Fibroblast of pulmonary artery (primary cell): Measurements from ENCODE around the gene KRTAP10-10.

Source experiments
- DNase-seq: peaks from one replicate; pipeline ENCODE4 v3.0.0-alpha.2; 2010; ENCODE audit warnings: low read depth
- H3K4me3 ChIP-seq: replicated peaks from 2 replicates; pipeline ENCODE4 v1.5.1; 2011; ENCODE audit warnings: low read depth, mild to moderate bottlenecking, control low read depth, low read length, moderate library complexity
- CTCF ChIP-seq: IDR thresholded peaks from 2 replicates; pipeline ENCODE4 v1.5.1; 2011; ENCODE audit warnings: mild to moderate bottlenecking, control low read depth, low read length, inconsistent platforms; ENCODE audit errors: missing control alignments

The KRTAP10-10 gene

DNA sequence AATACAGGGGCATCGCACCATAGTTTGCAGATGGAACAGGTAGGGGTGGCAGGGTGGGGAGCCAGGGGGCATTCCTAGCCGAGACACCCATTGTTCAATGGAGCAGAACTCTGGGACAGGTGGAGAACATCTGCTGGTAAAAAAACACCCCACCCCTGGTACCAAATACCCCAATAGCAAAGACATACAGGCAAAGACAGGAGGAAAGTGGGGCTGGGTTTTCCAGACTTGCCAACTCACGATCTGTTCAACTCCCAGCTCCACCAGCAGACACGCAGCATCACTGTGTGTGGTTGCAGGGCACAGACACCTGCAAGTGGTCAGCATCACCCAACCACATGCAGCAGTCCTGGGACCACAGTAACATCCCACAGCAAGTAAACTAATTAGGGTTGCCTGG is 25.6 kb upstream of the KRTAP10-10 start:
- no peak overlapping the region for H3K4me3 ChIP-seq
- DNase-seq, result no peak
- no peak for TF ChIP-seq CTCF

GRCh38 chr21:44612029-44612486 is 25.1 kb upstream of the KRTAP10-10 start, which contains the start of gene KRTAP10-8:
TSS of gene KRTAP10-8 (plus strand) at chr21:44612079. CDS start at chr21:44612101, 22 bp downstream.
- TF ChIP-seq CTCF, result no peak
- no peak within 1 kb of the TSS for H3K4me3 ChIP-seq
- DNase-seq, result no peak

DNA sequence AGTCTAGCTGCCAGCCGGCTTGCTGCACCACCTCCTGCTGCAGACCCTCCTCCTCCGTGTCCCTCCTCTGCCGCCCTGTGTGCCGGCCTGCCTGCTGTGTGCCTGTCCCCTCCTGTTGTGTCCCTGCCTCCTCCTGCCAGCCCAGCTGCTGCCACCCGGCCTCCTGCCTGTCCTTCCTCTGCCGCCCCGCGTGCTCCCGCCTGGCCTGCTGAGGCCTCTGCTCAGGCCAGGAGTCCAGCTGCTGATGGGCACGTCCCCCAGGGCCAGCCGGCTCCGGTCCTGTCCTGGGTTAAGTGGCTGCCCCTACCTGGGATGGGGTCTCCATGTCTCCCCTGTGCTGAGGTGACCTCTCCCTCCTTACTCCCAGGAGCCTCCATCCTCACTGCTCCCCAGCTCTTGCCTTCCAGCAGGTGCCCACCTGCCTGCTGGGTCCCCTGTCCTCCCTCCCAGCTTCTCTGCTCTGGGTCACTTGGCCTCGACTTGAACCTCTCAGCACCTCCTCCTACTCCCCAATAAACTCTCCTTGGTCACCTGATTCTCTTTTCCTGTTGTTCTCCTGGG is 24.4 kb upstream of the KRTAP10-10 start:
- no peak overlapping the region for H3K4me3 ChIP-seq
- no peak for DNase-seq
- no peak for TF ChIP-seq CTCF

DNA sequence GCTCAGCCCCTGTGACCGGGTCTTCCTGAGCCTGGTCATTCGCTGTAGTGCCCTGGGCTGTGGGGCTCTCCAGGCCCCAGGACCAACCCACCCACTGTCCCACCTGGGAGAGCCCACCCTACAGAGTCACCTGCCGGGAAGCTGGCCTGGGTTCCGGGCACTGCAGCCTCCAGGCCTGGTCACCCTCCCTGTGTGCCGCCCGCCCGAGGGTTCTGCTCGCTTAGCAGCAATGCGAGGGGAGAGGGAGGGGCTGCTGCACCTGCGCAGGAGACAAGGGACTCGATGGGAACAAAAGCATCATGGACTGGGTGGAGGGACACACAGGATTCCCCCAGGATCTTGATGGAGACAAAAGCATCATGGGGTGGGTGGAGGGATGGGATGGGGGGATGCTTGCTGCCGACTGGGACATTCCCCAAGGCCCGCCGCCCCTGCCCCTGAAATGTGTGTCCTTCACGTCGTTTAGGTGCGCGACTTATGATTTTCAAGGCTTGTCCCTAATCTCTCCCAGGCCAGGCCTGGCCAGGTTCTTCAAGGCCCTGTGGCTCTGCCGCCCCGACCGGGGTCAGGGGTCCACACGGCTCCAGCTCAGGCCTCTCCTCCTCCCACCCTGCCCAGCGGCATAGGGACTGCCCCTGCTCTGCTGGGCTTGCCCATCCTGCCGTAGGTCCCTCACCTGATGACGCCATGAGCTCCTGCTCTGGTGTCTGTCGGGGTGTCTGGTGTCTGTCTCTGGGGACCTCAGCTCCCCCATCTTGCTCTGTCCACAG is 23.6 kb upstream of the KRTAP10-10 start:
- H3K4me3 ChIP-seq, result no peak overlapping the region
- TF ChIP-seq CTCF, result no peak
- no peak for DNase-seq

DNA sequence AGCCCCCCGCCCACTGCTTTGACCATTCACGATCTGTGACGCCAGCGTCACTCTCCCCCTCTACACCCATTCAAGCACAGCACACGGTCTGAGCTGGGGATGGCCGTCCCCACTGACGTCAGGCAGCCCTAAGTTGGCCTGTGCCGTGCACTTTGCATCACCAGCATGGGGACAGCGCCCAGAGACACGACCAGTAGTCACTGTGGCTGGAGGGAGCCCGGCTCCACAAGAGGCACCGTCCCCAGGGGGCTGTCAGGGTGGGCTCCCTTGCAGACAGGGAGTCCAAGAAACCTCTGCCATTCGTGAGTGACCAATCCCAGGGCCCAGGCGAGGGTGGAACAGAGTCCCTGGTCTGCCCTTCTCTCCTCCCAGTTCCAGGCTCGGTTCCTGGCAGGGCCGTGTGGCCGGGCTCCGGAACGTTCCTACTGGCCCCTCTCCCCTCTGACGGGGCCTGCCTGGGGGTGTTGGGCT is 23.0 kb upstream of the KRTAP10-10 start:
- no peak overlapping the region for H3K4me3 ChIP-seq
- DNase-seq, result no peak
- no peak for TF ChIP-seq CTCF

DNA sequence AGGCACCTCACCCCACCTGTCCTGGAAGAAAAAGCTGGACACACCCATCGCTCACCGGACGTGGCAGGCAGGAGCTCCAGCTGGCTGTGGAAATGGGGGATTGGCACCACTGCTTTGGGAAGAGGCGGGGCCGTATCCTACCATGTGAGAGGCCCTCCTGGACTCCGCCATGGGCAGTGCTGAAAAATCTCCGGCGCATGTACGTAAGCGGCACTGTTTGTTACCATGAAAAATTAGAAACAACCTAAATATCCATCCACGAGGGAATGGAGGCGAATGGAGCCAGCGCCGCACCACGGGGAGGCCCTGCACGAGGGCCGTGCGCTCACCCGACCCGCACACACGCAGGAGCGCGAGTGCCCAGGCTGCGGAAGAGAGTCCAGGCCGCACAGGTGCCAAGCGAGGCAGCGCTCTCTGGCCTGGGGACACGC is 22.2 kb upstream of the KRTAP10-10 start:
- no peak for DNase-seq
- no peak for TF ChIP-seq CTCF
- H3K4me3 ChIP-seq, result no peak overlapping the region
